Stimulated activated CD8-positive, alpha-beta memory T cell treated with anti-CD3 and anti-CD28 coated beads, Interleukin-7, amount 100 ng/mL, for 1 hour (primary cell): ENCODE results near the gene TCF7L2.

Experiments used
- DNase-seq, 2 donors: peaks; one replicate each; pipeline ENCODE4 v3.0.0-alpha.2; 2020; ENCODE audit warnings: low read depth in 2 of 2

TCF7L2 gene

GRCh38 chr10:113023017-113023416 lies 73.0 kb downstream of the TCF7L2 start:
- no peak for DNase-seq

GRCh38 chr10:113024930-113025329 lies 74.9 kb downstream of the TCF7L2 start:
- DNase-seq = no peak

GRCh38 chr10:113025487-113025886 lies 75.4 kb downstream of the TCF7L2 start:
- DNase-seq = no peak

- no peak for DNase-seq
Measured at GRCh38 chr10:113026679-113027078, 76.6 kb downstream of the TCF7L2 start.

GRCh38 chr10:113027230-113027573 lies 77.2 kb downstream of the TCF7L2 start:
- DNase-seq = no peak

GRCh38 chr10:113027574-113028455 lies 77.8 kb downstream of the TCF7L2 start:
- no peak for DNase-seq

- DNase-seq = no peak
Measured at GRCh38 chr10:113028456-113029440, 78.7 kb downstream of the TCF7L2 start.

- DNase-seq = no peak
Measured at GRCh38 chr10:113030453-113030852, 80.4 kb downstream of the TCF7L2 start.

GRCh38 chr10:113031147-113031546 lies 81.1 kb downstream of the TCF7L2 start:
- DNase-seq = no peak

- no peak for DNase-seq
Measured at GRCh38 chr10:113033991-113034390, 83.9 kb downstream of the TCF7L2 start.

- no peak for DNase-seq
Measured at GRCh38 chr10:113035732-113036312, 85.8 kb downstream of the TCF7L2 start.

GRCh38 chr10:113036619-113037018 lies 86.6 kb downstream of the TCF7L2 start:
- no peak for DNase-seq

- DNase-seq = no peak
Measured at GRCh38 chr10:113037218-113037617, 87.2 kb downstream of the TCF7L2 start.

- no peak for DNase-seq
Measured at GRCh38 chr10:113038183-113038582, 88.1 kb downstream of the TCF7L2 start.

- DNase-seq = no peak
Measured at GRCh38 chr10:113038985-113039384, 88.9 kb downstream of the TCF7L2 start.

GRCh38 chr10:113041324-113041723 lies 91.3 kb downstream of the TCF7L2 start:
- no peak for DNase-seq

- no peak for DNase-seq
Measured at GRCh38 chr10:113041841-113042750, 92.0 kb downstream of the TCF7L2 start.

- no peak for DNase-seq
Measured at GRCh38 chr10:113042868-113043267, 92.8 kb downstream of the TCF7L2 start.

- DNase-seq = no peak
Measured at GRCh38 chr10:113044016-113044755, 94.1 kb downstream of the TCF7L2 start.
